HG03342 (cell line): ENCODE data around the gene MYO19.
"Not testable (repeated sequence)": the region's sequence is repeated elsewhere in the genome, so short reads cannot be mapped to it uniquely, and the experiment has no call there.

ENCODE experiments used
- ATAC-seq: cut with Tn5 transposase; IDR thresholded peaks from one replicate; pipeline ENCODE4 v1.9.1; 2021; ENCODE audit warnings: mild to moderate bottlenecking, moderate library complexity; ENCODE audit not compliant: unreplicated experiment

MYO19 gene

GRCh38 chr17:36532435-36532975 lies 2.2 kb downstream of the MYO19 start:
- ATAC-seq, result no peak

- no peak for ATAC-seq
Observed at GRCh38 chr17:36529121-36529520, 5.5 kb downstream of the MYO19 start.

- no peak for ATAC-seq
Observed at GRCh38 chr17:36527621-36528250, 6.9 kb downstream of the MYO19 start.

GRCh38 chr17:36525888-36526287 lies 8.8 kb downstream of the MYO19 start:
- ATAC-seq, result no peak

GRCh38 chr17:36525113-36525512 lies 9.6 kb downstream of the MYO19 start:
- ATAC-seq, result no peak

- ATAC-seq, result no peak
Observed at GRCh38 chr17:36524428-36524876, 10.2 kb downstream of the MYO19 start.

- no peak for ATAC-seq
Observed at GRCh38 chr17:36523113-36523512, 11.6 kb downstream of the MYO19 start.

- ATAC-seq, result no peak
Observed at GRCh38 chr17:36515837-36516236, 18.8 kb downstream of the MYO19 start.

GRCh38 chr17:36514856-36515255 lies 19.8 kb downstream of the MYO19 start:
- no peak for ATAC-seq

- no peak for ATAC-seq
Observed at GRCh38 chr17:36512641-36513040, 22.0 kb downstream of the MYO19 start.

- no peak for ATAC-seq
Observed at GRCh38 chr17:36511216-36511615, 23.5 kb downstream of the MYO19 start.

GRCh38 chr17:36510636-36511035 lies 24.0 kb downstream of the MYO19 start:
- ATAC-seq, result no peak

GRCh38 chr17:36509272-36509985 lies 25.2 kb downstream of the MYO19 start:
- no peak for ATAC-seq

GRCh38 chr17:36508439-36508838 lies 26.2 kb downstream of the MYO19 start:
- ATAC-seq, result not testable (repeated sequence)

GRCh38 chr17:36507266-36507665 lies 27.4 kb downstream of the MYO19 start:
- ATAC-seq, result no peak

GRCh38 chr17:36506831-36507230 lies 27.8 kb downstream of the MYO19 start:
- no peak for ATAC-seq

- no peak for ATAC-seq
Observed at GRCh38 chr17:36506249-36506826, 28.3 kb downstream of the MYO19 start.

- no peak for ATAC-seq
Observed at GRCh38 chr17:36505171-36505570, 29.5 kb downstream of the MYO19 start.

- no peak for ATAC-seq
Observed at GRCh38 chr17:36504156-36504545, 30.5 kb downstream of the MYO19 start.

- no peak for ATAC-seq
Observed at GRCh38 chr17:36503456-36504155, 31.1 kb downstream of the MYO19 start.

GRCh38 chr17:36501963-36502362 lies 32.7 kb downstream of the MYO19 start:
- no peak for ATAC-seq
